C4-2B (cell line): ENCODE results near the gene TLE3.

Experiments used
- ZFX ChIP-seq: fragments of 450-650 bp; IDR thresholded peaks from 2 replicates; pipeline ENCODE4 v1.6.1; 2017
- TF ChIP-seq, protein P1 (sequence below): fragments of 450-650 bp; conservative IDR thresholded peaks from 2 replicates; pipeline ENCODE4 v1.5.1; 2017; ENCODE audit warnings: mild to moderate bottlenecking

- TF ChIP-seq, protein P1, sequence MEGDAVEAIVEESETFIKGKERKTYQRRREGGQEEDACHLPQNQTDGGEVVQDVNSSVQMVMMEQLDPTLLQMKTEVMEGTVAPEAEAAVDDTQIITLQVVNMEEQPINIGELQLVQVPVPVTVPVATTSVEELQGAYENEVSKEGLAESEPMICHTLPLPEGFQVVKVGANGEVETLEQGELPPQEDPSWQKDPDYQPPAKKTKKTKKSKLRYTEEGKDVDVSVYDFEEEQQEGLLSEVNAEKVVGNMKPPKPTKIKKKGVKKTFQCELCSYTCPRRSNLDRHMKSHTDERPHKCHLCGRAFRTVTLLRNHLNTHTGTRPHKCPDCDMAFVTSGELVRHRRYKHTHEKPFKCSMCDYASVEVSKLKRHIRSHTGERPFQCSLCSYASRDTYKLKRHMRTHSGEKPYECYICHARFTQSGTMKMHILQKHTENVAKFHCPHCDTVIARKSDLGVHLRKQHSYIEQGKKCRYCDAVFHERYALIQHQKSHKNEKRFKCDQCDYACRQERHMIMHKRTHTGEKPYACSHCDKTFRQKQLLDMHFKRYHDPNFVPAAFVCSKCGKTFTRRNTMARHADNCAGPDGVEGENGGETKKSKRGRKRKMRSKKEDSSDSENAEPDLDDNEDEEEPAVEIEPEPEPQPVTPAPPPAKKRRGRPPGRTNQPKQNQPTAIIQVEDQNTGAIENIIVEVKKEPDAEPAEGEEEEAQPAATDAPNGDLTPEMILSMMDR: no peak
- TF ChIP-seq ZFX: no peak
These were observed 13.3 kb downstream of the TLE3 start for GRCh38 chr15:70084461-70084860.
